ENCODE results near the gene DUSP7. TPM values are rescaled to one million over a fixed set of nuclear protein-coding genes. Genes with fewer than 3 reads are reported as not detected.

The DUSP7 gene, protein sequence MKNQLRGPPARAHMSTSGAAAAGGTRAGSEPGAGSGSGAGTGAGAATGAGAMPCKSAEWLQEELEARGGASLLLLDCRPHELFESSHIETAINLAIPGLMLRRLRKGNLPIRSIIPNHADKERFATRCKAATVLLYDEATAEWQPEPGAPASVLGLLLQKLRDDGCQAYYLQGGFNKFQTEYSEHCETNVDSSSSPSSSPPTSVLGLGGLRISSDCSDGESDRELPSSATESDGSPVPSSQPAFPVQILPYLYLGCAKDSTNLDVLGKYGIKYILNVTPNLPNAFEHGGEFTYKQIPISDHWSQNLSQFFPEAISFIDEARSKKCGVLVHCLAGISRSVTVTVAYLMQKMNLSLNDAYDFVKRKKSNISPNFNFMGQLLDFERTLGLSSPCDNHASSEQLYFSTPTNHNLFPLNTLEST
- 21.2 to 25.0 TPM (median 23.4 TPM) in 5 replicates for total RNA-seq (2022; extraction: Qiagen RNA extraction; ENCODE audit: low read depth)

DNA sequence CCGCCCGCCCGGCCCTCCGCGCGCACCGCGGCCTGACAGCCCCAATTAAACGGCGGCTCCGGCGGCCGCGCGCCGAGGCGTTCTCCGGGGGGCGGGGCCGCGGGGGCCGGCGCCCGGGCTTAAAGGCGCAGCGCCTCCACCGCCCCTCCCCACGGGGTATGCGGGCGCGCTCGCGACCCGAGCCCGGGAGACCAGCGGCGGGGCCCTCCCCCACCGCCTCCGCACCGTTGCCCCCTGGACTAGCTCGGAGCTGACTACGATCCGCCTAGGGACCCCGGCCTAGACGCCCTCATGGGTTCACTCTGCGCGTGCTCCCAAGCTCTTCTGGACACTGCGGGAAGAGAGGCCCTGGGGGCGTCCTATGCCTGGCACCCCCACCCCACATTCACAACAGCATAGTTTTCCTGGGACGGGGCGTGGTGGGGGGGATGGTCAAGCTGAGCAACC, at the start of gene DUSP7:
Gene DUSP7 (minus strand): TSS at position 51 of the 447 bp plus-strand sequence. CDS start 205 bp downstream, outside the sequence.

Other genes with a start within 250 kb of the DUSP7 start
- not detected in 5 replicates for gene IQCF2, start 195.0 kb downstream of the DUSP7 start, total RNA-seq (2022; extraction: Qiagen RNA extraction; ENCODE audit: low read depth)
- gene IQCF5, start 181.0 kb downstream of the DUSP7 start, total RNA-seq (2022; extraction: Qiagen RNA extraction; ENCODE audit: low read depth) = not detected in 5 replicates
- gene IQCF1, start 153.2 kb downstream of the DUSP7 start, total RNA-seq (2022; extraction: Qiagen RNA extraction; ENCODE audit: low read depth) = not detected in 5 replicates
- gene RRP9, start 114.7 kb downstream of the DUSP7 start, total RNA-seq (2022; extraction: Qiagen RNA extraction; ENCODE audit: low read depth) = 39.3 to 48.3 TPM (median 43.6 TPM) in 5 replicates
- 7.3 to 11.8 TPM (median 9.1 TPM) in 5 replicates for gene PARP3, start 114.2 kb downstream of the DUSP7 start, total RNA-seq (2022; extraction: Qiagen RNA extraction; ENCODE audit: low read depth)
- gene GPR62, start 101.2 kb downstream of the DUSP7 start, total RNA-seq (2022; extraction: Qiagen RNA extraction; ENCODE audit: low read depth) = not detected in 5 replicates
- 10.2 to 14.0 TPM (median 12.7 TPM) in 5 replicates for gene PCBP4, start 89.1 kb downstream of the DUSP7 start, total RNA-seq (2022; extraction: Qiagen RNA extraction; ENCODE audit: low read depth)
- 25.1 to 33.8 TPM (median 31.8 TPM) in 5 replicates for gene ABHD14B, start 82.5 kb downstream of the DUSP7 start, total RNA-seq (2022; extraction: Qiagen RNA extraction; ENCODE audit: low read depth)
- gene ABHD14A, start 81.5 kb downstream of the DUSP7 start, total RNA-seq (2022; extraction: Qiagen RNA extraction; ENCODE audit: low read depth) = 13.7 to 18.0 TPM (median 15.5 TPM) in 5 replicates
- 22.5 to 29.0 TPM (median 23.4 TPM) in 5 replicates for gene ACY1, start 73.0 kb downstream of the DUSP7 start, total RNA-seq (2022; extraction: Qiagen RNA extraction; ENCODE audit: low read depth)
- 1,309 to 1,553 TPM (median 1,319 TPM) in 5 replicates for gene RPL29, start 60.7 kb downstream of the DUSP7 start, total RNA-seq (2022; extraction: Qiagen RNA extraction; ENCODE audit: low read depth)
- 15.4 to 19.3 TPM (median 17.3 TPM) in 5 replicates for gene POC1A, start 97.9 kb upstream of the DUSP7 start, total RNA-seq (2022; extraction: Qiagen RNA extraction; ENCODE audit: low read depth)
- 46.5 to 53.1 TPM (median 49.8 TPM) in 5 replicates for gene ALAS1, start 141.6 kb upstream of the DUSP7 start, total RNA-seq (2022; extraction: Qiagen RNA extraction; ENCODE audit: low read depth)
- 0.09 TPM in 1 of 5 replicates, not detected in the others for gene TLR9, start 169.1 kb upstream of the DUSP7 start, total RNA-seq (2022; extraction: Qiagen RNA extraction; ENCODE audit: low read depth)
- 64.4 to 75.7 TPM (median 71.1 TPM) in 5 replicates for gene TWF2, start 182.6 kb upstream of the DUSP7 start, total RNA-seq (2022; extraction: Qiagen RNA extraction; ENCODE audit: low read depth)
- 4.2 to 4.9 TPM (median 4.3 TPM) in 5 replicates for gene PPM1M, start 189.2 kb upstream of the DUSP7 start, total RNA-seq (2022; extraction: Qiagen RNA extraction; ENCODE audit: low read depth)
- 45.9 to 52.6 TPM (median 49.1 TPM) in 5 replicates for gene WDR82, start 222.1 kb upstream of the DUSP7 start, total RNA-seq (2022; extraction: Qiagen RNA extraction; ENCODE audit: low read depth)
- 3.5 to 5.4 TPM (median 4.8 TPM) in 5 replicates for gene GLYCTK, start 231.3 kb upstream of the DUSP7 start, total RNA-seq (2022; extraction: Qiagen RNA extraction; ENCODE audit: low read depth)

All from A549 treated with GW870086 at 1 μM for 4 hours (cell line).